Measurements from ENCODE around the gene CPVL.
A peak's percentile ranks its signal among the peaks of the same experiment; 100 is the strongest.

Gene CPVL

DNA sequence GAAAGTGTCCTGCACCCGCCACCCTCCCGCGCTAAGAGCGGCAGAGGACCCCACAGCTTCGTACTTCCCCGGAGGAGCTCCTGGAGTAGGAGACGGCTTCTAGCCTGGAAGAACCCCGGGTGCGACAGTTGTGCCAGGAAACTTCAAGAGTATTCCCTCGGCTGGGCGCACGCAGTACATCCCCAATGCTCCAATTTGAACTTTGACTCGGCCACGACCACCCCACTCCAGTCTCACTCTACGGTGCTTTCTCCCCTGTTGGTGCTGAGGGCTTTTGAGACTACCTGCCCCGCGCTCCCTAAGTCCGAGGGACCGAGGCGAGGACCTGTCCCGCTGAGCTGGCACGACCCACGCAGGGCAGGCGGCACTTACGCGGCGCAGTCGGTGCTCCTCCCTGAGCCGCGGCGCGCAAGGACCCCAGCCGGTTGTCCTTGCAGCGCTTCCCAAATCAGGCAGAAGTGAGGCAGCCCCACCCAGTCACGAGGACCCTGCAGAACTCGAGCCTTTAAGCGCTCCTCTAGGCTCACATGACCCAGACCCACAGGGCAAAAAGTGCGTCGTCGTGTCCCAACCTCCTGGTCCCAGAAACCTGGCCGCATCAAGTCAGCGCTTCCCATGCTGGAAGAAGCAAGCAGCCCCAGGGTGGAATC lies at the start of gene CPVL:
Gene CPVL, minus strand, starts transcription at position 481 of the 650 bp plus-strand sequence. CDS start 25,476 bp downstream, outside the sequence.
- Mint-ChIP-seq H3K36me3 (no peaks in the 10 kb centered on the region), H3K9me3 (no peaks in the 10 kb centered on the region), H3K4me1 (peaks cover 15% of the 10 kb centered on the region), H3K4me3 (peak within 1 kb of the TSS; percentile 40), H3K27ac (no peak within 1 kb of the TSS)
- peak; percentile 35 for ATAC-seq
- peak in 1 of 2 donors; percentile 47 for DNase-seq (ENCODE audit: low spot score in 2 of 2)

DNA sequence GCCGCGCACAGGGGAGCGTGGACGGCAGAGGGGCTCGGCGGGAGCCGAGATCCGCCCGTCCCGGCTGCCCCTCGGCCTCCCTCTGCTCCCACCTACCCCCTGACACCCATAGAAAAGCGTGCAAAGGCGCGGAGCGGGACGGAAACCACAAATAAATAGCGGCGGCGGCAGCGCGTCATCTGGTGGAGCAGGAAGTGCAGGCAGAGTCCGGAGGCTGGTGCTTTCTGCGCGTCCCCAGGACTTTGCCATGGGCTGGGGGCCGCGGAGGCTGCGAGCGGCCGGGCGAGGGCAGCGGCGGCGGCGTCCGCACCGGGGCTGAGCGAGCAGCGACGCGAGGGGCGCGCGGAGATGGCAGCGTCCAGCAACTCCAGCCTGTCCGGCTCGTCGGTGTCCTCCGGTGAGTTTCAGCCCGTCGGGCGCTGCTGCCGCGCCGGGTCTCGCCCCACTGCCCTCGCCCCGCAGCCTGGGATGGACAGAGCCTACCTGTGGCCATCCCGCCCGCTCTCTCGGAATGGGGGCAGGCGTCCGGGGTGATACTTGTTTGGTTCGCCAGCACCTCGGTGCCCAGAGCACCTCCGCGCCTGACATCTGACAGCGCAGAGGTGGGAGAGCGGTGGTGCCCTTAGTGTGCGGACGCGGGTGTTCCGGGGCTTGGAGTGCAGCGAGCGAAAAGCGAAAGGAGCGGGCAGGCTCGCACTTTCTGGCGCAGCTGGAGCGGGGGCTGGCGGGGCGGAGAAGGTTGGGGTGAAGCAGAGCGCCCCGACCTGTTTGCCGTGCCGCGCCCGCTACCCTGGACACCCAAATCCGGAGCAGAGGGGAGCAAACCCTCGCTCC lies 48.5 kb upstream of the CPVL start, which contains the start of gene CHN2:
Gene CHN2, plus strand, starts transcription at position 182 of the 834 bp plus-strand sequence.
- peak within 1 kb of the TSS; percentile 32 for H3K27ac Mint-ChIP-seq

DNA sequence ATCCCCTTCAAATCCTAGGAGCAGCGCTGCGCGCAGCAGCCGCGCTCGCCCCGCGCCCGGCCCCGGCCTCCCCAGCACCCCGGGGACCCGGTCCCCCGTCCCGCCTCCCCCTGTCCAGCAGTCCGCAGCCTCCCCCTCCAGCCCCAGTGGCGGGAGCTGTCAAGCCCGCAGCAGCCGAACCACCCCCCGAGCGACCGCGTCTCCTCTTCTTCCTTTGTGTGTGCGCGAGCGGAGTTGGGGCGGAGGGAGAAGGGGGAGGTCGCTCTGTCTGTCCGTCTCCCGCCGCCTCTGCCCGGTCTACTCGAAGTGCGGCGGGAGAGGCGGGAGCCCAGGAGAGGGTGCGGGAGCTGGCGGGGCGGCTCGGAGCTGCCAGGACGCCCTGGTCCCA lies 47.9 kb upstream of the CPVL start:
- peak; percentile 16 for ATAC-seq
- no peaks in the 10 kb centered on the region for H3K36me3 Mint-ChIP-seq

More for the DNA sequence above, 48.5 kb upstream of the CPVL start, which contains the start of gene CHN2:
- peak; percentile 42 to 72 for DNase-seq (ENCODE audit: low spot score in 2 of 2)
- Mint-ChIP-seq H3K4me3 (peak within 1 kb of the TSS; percentile 90), H3K36me3 (no peaks in the 10 kb centered on the region), H3K9me3 (no peaks in the 10 kb centered on the region), H3K4me1 (peaks cover 31% of the 10 kb centered on the region)
- ATAC-seq = peak; percentile 81

DNA sequence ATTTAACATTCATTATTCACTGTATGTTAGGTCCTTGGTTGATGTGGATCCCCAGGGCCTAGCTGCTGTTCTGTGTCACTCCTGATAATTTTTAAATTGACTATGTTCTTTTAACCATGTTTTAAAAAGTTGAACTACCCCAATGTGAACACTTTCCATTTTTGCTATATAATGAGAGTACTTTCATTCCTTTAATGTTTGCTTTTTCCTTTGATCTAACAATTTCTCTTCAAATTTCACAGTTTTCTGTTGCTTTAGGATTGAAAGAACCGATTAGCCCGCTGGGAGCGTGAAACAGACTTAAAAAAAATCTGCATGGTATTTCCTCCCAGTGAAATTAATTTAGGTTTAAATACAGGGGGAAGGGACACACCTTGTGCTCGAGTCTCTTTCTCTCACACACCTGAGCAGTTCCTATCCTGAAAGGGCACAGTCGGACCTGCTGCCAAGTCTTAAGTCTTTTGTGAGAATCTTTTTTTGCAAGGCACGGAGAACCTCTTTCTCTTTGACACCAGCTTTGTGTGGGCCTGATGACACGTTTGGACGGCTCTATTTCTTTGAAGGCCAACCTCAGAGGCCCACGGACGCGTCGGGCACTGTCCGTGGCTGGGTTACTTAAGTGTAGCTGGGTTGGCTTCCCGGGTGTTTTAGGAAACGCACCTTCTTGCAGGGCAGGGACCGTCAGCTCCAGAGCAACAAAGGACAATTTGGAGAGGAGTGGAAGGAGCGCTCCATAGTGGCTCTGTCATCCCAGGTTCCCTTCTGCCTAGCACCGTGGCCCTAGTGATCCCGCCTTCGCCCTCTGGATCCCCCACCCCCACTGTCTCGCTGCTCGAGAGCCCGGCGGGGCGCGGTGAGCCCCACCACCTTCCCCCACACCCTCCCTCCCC lies 47.2 kb upstream of the CPVL start:
- Mint-ChIP-seq H3K27ac (no peak overlapping the region), H3K9me3 (no peaks in the 10 kb centered on the region), H3K4me3 (peak overlapping the region; percentile 90), H3K36me3 (no peaks in the 10 kb centered on the region), H3K4me1 (peaks cover 36% of the 10 kb centered on the region)
- no peak for ATAC-seq
- DNase-seq (ENCODE audit: low spot score in 2 of 2) = no peak

More for the DNA sequence above, 47.9 kb upstream of the CPVL start:
- Mint-ChIP-seq H3K4me1 (peaks cover 36% of the 10 kb centered on the region), H3K4me3 (peak overlapping the region; percentile 90), H3K27ac (no peak overlapping the region), H3K9me3 (no peaks in the 10 kb centered on the region)
- no peak for DNase-seq (ENCODE audit: low spot score in 2 of 2)

DNA sequence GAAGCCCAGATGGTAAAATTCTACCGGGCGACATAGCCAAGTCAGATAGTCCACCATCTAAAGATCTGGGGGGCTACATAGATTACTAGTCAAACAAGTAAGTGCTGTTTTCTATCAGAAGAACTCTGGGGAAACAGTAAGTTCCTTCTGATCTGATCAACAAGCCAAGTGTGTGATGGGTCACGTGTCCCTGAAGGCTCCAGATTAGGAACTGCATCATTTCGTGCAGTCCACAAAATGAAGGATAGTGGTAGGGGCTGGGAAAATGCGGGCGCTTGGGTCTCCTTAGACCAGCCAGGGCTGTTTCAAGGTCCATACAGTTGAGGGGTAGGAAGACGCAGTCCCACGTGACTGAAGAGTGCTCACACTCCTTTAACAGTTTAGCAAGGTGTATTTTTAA lies 46.5 kb upstream of the CPVL start:
- H3K4me3 Mint-ChIP-seq = no peak overlapping the region

DNA sequence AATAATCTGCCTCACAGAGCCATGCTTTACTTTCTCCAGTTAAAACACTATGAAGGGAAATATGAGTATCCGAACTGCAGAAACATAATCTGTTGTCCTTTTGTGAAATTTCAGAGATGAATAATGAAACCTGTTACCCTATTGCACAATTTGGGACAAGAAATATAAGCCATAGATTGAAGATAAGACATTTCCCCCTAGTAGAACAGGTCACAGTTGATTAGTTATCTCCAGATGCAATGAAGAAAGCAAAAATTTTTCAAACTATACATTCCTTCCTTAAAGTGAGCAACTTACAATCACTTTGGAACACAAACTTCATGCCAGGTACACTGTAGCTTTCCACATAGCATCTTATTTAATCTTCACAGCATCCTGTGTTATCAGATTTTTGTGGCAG lies 46.0 kb upstream of the CPVL start:
- Mint-ChIP-seq H3K36me3 (no peaks in the 10 kb centered on the region), H3K4me3 (no peak overlapping the region), H3K9me3 (no peaks in the 10 kb centered on the region), H3K27ac (no peak overlapping the region), H3K4me1 (peaks cover 29% of the 10 kb centered on the region)
- ATAC-seq (no peak), DNase-seq (ENCODE audit: low spot score in 2 of 2) (no peak)

More for the DNA sequence above, 46.5 kb upstream of the CPVL start:
- Mint-ChIP-seq H3K36me3 (no peaks in the 10 kb centered on the region), H3K9me3 (no peaks in the 10 kb centered on the region), H3K4me1 (peaks cover 34% of the 10 kb centered on the region), H3K27ac (no peak overlapping the region)
- no peak for ATAC-seq
- no peak for DNase-seq (ENCODE audit: low spot score in 2 of 2)

DNA sequence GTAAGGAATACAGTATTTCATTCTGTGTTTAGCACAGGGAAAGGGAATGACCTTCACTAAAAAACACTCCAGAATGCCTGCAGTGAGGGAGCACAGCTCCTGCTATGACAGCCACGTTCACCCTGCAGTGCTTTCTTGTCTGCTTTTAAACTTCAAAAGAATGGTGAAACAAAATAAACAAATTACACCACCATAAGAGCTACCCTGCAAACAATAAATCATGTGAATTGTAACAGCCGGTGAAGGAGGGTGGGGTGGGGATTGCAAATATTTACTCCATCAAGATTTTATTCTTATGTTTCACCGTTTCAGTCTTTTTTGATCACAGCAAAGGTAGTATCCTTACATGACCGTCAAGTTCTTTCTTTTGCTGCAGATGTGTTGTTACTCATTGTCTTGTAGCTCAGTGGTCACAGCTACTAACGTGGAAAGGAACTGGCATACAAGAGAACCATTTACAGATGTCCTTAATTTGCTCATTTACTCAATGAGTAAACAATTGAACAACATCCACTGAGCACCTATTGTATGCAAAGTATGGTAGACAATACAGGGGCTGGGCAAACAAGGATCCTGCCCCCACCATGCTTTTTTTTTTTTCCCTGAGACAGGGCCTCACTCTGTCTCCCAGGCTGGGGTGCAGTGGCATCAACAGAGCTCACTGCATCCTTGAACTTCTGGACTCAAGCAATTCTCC lies 44.2 kb upstream of the CPVL start:
- Mint-ChIP-seq H3K4me3 (no peak overlapping the region), H3K4me1 (peaks cover 11% of the 10 kb centered on the region), H3K27ac (no peak overlapping the region), H3K9me3 (no peaks in the 10 kb centered on the region), H3K36me3 (no peaks in the 10 kb centered on the region)
- DNase-seq (ENCODE audit: low spot score in 2 of 2) (no peak), ATAC-seq (no peak)

DNA sequence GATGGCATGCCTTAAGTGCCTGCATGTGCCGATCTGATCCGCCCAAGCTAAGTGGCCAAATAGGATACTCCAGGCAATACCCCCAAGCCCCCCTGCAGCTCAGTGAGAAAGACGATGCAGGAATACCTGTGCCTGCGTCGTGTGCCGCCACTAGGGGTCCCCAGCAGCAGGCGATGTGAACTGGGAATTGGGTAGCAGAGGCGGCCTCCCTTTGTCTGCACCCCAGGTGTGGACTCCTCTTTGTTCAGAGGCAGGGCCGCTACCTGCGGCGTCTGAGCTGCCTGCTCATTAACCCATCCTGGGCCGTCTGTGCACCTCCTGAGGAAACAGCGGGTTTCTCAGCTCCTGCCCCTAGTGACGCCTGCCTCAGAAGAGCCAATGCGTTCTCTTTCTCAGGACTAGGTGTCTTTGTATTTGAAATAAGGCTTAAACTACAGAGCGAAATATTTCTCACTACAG lies 43.4 kb upstream of the CPVL start:
- Mint-ChIP-seq H3K9me3 (no peaks in the 10 kb centered on the region), H3K4me1 (peaks cover 6% of the 10 kb centered on the region), H3K36me3 (no peaks in the 10 kb centered on the region), H3K4me3 (no peak overlapping the region), H3K27ac (no peak overlapping the region)
- DNase-seq (ENCODE audit: low spot score in 2 of 2) (peak; percentile 46 to 80), ATAC-seq (peak; percentile 71)

DNA sequence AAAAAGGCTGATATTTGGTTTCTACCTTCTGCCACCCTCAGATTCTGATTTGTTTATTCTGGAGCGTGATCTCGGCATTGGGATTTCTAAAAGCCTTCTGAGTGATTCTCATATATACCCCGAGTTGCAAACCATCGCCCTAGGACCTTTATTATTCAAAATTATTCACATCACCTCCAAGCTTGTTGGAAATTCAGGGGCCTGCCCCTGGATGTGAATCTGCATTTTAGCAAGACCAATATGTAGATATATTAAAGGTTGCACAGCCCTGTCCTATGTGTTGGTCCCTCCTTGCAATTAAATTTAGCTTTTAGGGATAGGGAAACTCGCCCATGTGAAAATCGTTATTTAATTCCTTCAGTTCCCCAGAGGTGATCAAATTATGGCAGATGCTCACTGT lies 39.3 kb upstream of the CPVL start:
- peaks cover 6% of the 10 kb centered on the region for H3K4me1 Mint-ChIP-seq
- no peak overlapping the region for H3K27ac Mint-ChIP-seq

DNA sequence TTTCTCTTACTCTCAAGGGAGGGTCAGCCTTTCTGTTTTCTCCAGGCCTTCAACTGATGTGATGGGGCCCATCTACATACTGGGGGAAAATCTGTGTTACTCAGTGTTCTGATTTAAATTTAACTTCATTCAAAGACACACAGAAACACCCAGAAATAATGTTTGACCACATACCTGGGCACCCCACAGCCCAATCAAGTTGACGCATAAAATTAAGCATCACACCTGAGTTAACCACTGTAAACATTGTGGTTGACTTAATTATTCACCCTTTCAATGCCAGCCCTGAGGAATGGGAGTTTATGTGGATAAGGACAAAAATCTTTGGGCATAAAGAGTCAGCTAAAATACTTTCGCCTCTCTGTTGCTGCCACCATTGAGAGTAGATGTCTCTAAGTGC lies 38.3 kb upstream of the CPVL start:
- Mint-ChIP-seq H3K4me1 (peaks cover 3% of the 10 kb centered on the region), H3K9me3 (no peaks in the 10 kb centered on the region)
- ATAC-seq = no peak

More for the DNA sequence above, 39.3 kb upstream of the CPVL start:
- Mint-ChIP-seq H3K4me3 (no peak overlapping the region), H3K36me3 (no peaks in the 10 kb centered on the region), H3K9me3 (no peaks in the 10 kb centered on the region)
- DNase-seq (ENCODE audit: low spot score in 2 of 2) = no peak
- ATAC-seq = no peak

DNA sequence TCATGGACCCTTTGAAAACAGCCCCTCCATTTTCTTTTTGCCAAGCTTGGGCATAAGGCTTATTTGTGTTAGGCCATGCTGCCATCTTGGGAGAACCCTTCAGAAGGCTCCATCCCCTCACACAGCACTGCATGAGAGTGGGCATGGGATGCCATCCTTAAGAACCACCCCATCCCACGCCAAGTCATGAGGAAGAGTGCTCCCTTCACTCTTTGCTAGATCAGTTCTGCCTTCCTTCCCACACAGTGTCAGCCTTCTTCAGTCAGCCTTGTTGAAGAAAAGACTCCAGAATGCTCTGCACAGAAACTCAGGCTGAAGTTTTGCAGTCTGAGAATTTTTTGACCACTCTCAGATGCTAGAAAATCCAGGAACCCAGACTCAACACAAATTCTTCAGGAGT lies 32.8 kb upstream of the CPVL start:
- ATAC-seq = no peak
- H3K36me3 Mint-ChIP-seq = no peaks in the 10 kb centered on the region
- H3K4me1 Mint-ChIP-seq = peaks cover 10% of the 10 kb centered on the region

More for the DNA sequence above, 38.3 kb upstream of the CPVL start:
- DNase-seq (ENCODE audit: low spot score in 2 of 2) = no peak
- H3K27ac Mint-ChIP-seq = no peak overlapping the region
- no peaks in the 10 kb centered on the region for H3K36me3 Mint-ChIP-seq
- no peak overlapping the region for H3K4me3 Mint-ChIP-seq

DNA sequence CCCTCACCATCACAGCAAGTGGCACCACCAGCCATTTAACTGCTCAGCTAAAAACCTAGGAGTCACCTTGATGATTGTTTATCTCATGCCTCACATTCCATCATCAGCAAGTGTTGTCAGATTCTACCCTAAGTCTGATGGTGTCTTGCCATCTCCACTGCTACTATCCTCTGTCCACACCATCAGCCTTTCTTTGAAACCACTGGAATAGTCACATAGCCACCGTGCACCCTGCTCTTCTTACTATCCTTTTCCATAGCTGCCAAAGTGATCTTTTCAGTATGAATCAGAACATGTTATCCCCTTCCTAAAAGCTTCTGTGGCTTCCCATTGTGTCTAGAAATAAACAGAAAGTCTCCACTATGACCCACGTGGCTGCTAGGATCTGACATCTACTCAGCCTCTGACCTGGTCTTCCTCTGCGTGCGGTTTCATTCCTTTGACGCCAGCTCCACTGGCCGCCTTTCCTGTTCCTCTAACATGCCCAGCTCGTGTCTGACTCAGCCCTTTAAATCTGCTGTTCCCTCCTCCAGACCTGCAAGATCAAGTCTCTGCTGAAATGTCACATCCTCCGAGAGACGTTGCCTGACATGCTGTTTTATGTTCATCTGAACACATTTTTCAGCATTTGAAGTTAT lies 31.7 kb upstream of the CPVL start:
- peaks cover 10% of the 10 kb centered on the region for H3K4me1 Mint-ChIP-seq
- H3K27ac Mint-ChIP-seq = no peak overlapping the region
- H3K9me3 Mint-ChIP-seq = no peaks in the 10 kb centered on the region
- H3K36me3 Mint-ChIP-seq = no peaks in the 10 kb centered on the region
- ATAC-seq (peak; percentile 80), DNase-seq (ENCODE audit: low spot score in 2 of 2) (no peak)
- H3K4me3 Mint-ChIP-seq = no peak overlapping the region

More for the DNA sequence above, 32.8 kb upstream of the CPVL start:
- H3K9me3 Mint-ChIP-seq = no peaks in the 10 kb centered on the region
- H3K27ac Mint-ChIP-seq = no peak overlapping the region
- no peak for DNase-seq (ENCODE audit: low spot score in 2 of 2)
- no peak overlapping the region for H3K4me3 Mint-ChIP-seq

DNA sequence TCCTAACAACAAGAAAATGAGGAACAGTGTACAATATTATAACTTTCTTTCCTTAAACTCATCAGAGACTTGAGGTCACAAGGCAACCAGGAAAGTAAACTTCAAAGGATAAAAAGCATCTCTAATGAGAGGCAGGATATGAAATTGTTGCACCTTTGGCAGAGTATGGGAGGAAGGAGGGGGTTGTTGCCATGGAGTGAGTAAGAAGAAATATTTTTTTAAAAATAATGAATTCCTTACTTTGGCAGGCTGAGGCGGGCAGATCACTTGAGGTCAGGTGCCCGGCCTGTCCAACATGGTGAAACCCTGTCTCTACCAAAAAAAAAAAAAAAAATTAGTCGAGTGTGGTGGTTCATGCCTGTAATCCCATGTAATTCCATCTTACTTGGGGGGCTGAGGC lies 27.1 kb upstream of the CPVL start:
- Mint-ChIP-seq H3K4me3 (no peak overlapping the region), H3K4me1 (peaks cover 9% of the 10 kb centered on the region), H3K9me3 (no peaks in the 10 kb centered on the region), H3K27ac (no peak overlapping the region), H3K36me3 (no peaks in the 10 kb centered on the region)
- no peak for DNase-seq (ENCODE audit: low spot score in 2 of 2)
- ATAC-seq = no peak

DNA sequence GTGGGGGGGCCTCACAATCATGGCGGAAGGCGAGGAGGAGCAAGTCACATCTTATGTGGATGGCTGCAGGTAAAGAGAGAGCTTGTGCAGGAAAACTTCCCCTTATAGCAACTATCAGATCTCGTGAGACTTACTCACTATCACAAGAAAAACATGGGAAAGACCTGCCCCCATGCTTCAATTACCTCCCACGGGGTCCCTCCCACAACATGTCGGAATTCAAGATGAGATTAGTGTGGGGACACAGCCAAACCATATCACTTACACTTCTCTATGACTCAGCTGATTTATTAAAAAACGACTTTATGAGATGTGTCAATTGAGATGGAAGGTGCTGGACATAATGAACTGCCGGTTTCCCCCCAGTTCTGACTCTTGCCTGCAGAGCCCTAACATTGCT lies 24.4 kb upstream of the CPVL start:
- no peak overlapping the region for H3K4me3 Mint-ChIP-seq
- H3K4me1 Mint-ChIP-seq = no peaks in the 10 kb centered on the region
- H3K36me3 Mint-ChIP-seq = no peaks in the 10 kb centered on the region
- ATAC-seq = no peak
- peak in 1 of 2 donors; percentile 6 for DNase-seq (ENCODE audit: low spot score in 2 of 2)
- H3K27ac Mint-ChIP-seq = no peak overlapping the region
- peaks cover 3% of the 10 kb centered on the region for H3K9me3 Mint-ChIP-seq
